Glomerular endothelial cell (primary cell): ENCODE results near the gene SNRPD3. TPM values are rescaled to one million over a fixed set of nuclear protein-coding genes. Genes with fewer than 3 reads are reported as not detected.

Source experiments
- DNase-seq: peaks from one replicate; pipeline ENCODE4 v3.0.0-alpha.2; 2011; ENCODE audit warnings: low read depth, low spot score; ENCODE audit errors: extremely low read depth
- total RNA-seq: library from RNA; depleted of rRNA; stranded (reverse); fragments of >200 nt; gene quantifications from 2 replicates; pipeline ENCODE4 v1.2.3, GENCODE V29; 2015

SNRPD3 gene
- total RNA-seq, 1 donor from 2014 or later, result 240 TPM

- DNase-seq, result no peak
Observed at GRCh38 chr22:24565077-24565476, 9.3 kb downstream of the SNRPD3 start.

DNA sequence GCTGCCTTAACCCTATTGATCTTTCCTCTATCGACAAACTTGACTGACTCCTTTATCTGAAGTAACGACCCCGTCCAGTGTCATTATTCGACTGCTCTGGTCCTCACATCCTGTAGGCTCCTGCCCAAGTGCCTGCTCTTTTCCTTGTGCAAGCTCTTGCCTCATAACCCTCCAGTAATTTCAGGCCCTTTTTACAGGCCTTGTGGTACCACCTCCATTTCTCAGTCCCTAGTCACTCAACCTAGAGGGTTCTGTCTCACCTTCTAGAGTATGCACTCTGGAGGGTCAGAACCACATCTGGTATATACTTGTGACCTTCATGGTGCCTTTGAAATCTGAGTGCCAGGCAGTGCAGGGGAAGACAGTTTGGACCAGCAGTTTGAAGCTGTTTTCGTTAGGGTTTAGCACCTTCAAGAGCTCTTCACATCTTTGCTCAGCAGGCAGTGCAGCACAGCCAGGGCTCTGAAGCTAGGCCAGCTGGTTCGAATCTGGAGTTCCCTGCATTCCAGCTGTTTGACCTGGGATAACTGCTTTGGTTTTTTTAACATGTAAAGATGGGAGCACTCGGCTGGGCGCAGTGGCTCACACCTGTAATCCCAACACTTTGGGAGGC lies 11.2 kb downstream of the SNRPD3 start:
- no peak for DNase-seq

DNA sequence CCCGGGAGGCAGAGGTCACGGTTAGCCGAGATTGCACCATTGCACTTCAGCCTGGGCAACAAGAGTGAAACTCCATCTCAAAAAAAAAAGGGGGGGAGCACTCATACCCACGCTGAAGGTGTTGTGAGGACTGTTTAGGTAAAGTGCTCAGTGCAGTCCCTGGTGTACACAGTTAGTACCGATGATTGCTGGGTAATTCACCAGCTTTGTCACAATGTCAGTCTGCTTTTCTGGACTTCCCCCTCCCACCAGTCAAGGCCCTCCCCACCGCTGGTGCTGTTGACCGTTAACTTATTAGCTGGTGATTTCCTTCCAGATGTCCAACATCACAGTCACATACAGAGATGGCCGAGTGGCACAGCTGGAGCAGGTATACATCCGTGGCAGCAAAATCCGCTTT lies 11.9 kb downstream of the SNRPD3 start:
- DNase-seq, result no peak

DNA sequence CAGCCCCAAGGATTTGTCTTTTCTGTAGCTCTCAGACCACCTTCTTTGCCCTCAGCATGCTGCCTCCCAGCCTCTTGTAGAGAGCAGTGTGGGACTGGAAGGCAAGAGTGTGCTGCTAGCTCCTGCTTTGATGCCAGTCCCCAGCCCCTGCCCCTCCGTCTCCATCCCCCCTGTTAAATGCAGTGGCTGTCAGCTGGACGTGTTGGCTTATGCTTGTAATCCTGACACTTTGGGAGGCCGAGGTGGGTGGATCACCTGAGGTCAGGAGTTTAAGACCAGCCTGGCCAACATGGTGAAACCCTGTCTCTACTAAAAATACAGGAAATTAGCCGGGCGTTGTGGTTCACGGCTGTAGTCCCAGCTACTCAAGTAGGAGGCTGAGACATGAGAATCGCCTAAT lies 15.5 kb downstream of the SNRPD3 start:
- DNase-seq, result no peak

GRCh38 chr22:24576778-24577177 lies 21.0 kb downstream of the SNRPD3 start:
- DNase-seq, result no peak

GRCh38 chr22:24578355-24579257 lies 22.8 kb downstream of the SNRPD3 start:
- no peak for DNase-seq

GRCh38 chr22:24579258-24579601 lies 23.4 kb downstream of the SNRPD3 start:
- no peak for DNase-seq

DNA sequence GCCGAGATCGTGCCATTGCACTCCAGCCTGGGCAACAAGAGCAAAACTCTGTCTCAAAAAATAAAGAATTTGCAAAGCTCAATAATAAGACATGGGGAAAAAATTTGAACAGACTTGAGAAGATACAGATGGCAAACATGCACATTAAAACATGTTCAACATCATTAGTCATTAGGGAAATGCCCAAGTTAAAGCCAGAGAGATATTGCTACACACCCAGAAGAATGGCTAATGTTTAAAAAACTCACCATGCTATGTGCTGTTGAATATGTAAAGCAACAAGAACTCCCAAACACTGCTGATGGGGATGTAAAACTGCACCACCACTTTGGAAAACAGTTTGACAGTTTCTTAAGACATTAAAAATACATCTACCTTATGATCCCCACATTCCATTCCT lies 24.5 kb downstream of the SNRPD3 start:
- no peak for DNase-seq

- DNase-seq, result no peak
Observed at GRCh38 chr22:24582056-24582814, 26.4 kb downstream of the SNRPD3 start.

GRCh38 chr22:24583221-24584165 lies 27.7 kb downstream of the SNRPD3 start:
- no peak for DNase-seq

DNA sequence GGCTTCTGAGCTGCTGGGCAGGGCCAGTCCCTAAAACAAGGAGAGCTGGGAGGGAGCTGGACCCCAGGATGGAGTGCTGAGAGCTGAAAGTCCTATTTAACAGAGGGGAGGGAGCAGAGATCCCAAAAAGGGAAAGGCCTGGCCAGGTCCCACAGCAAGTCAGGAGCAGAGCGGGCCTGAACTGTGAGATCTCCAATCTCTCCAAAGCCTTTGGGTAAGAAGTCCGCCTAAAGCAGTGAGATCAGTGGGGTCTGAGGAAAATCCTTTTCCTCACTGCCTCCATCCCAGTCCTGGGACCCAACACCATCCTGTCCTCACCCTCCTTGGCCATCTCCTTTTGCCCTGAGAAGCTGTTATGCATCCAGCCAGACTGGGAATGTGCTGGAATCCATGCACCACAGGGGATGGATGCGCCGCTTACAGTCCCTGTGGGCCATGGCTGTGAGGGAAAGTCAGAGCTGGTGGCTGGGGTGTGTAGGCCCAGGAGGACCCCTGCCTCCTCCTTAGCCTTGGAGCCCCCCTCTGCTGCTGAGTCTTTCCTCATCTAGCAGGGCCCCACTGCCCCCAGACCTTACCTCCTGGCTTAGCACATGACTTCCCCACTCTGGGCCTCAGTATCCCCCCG lies 28.5 kb downstream of the SNRPD3 start:
- DNase-seq, result no peak

- DNase-seq, result no peak
Observed at GRCh38 chr22:24584871-24585411, 29.1 kb downstream of the SNRPD3 start.

GRCh38 chr22:24585461-24585860 lies 29.7 kb downstream of the SNRPD3 start:
- no peak for DNase-seq

DNA sequence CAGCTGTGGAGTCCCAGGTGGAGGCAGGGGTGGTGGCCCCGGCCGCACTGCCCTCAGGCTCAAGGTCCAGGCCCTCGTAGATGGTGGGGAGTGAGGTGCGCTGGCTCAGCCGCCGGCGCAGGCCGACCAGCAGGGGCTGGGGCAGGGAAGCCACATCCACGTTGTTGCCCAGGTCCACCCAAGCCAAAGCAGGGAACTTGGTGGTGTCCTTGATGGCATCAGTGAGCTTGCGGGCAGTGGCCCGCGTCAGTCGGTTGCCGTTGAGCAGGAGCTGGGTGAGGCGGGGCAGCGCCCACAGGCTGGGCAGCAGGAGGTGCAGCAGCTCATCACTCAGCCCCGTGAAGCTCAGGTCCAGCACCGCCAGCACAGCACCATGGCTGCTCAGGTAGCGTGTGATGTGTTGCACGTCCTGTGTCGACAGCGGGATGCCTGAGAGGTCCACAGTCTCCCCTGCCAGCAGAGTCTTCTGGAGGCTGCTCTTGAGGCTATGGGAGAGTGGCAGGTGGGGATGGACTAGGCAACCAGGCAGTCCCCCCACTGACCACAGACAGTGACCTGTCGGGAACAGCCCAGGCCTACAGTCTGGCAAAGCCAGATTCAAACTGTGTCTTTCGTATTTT lies 30.2 kb downstream of the SNRPD3 start:
- no peak for DNase-seq

DNA sequence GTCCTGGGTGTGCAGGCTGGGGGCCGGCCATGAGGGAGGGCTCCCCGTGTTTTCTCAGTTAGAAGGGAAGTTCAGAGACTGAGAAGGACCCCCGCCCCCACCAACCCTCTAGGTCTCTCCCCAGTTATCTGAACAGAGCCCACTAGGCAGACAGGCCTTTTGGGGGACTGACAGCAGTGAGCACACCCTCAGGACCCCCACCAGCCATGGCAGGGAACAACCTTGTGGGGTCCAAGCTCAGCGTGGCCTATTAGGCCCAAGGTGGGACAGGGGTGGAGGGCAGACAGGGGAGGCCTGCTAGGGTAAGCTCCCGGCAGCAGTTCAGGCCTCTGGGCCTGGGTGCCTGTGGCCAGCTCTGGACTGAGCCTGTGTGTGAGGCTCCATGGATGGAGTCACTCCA lies 31.5 kb downstream of the SNRPD3 start:
- no peak for DNase-seq

GRCh38 chr22:24587948-24588347 lies 32.1 kb downstream of the SNRPD3 start:
- no peak for DNase-seq

DNA sequence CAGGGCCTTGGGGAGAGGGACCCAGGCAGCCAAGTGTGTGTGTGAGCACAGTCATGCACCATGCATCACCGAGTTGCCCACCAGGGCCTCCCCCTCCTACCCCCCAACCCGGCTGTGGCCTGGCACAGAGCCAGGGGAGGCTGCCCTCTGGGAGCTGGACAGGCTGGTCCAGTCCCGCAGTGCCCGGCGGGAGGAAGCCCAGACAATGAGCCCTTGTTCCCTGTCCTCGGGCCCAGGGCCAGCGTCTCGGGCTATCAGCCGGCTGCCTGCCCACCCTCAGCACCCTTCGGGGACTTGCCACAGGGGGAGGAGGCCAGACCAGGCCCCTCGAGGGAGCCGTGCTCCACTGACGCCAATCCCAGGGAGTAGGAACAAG lies 32.6 kb downstream of the SNRPD3 start:
- no peak for DNase-seq

DNA sequence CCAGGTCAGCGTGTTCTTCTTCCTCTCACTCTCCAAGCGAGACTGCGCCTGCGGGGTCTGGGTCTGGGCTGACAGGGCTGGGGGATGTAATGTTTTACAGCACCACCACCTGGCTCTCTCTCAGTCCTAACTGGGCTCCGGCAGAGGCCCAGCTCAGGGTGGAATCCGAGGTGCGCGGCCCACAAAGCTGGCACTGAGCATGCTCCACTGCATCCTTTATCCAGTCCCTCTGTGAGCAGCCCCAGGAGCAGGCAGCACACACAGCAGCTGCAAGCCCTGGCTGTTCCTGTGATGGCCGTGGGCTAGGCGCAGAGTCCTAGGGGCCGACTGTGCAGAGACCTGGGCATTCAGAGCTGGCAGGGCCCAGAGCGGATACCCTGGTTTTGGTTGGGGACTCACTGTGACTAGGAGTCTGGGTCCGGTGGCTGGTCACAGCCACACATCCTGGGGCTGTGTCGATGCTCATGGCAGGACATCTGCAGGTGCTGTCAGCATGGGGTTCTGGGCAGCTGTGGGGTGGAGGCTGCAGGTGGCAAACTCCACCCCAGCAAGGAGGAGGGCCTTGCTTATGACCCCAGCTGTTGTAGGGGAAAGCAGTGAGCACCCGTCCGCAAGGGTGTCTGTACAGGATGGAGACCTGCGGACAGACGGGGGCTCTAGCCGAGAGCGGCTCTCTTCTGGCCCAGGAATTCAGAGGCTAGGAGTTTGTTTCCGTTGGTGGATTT lies 33.1 kb downstream of the SNRPD3 start:
- no peak for DNase-seq

DNA sequence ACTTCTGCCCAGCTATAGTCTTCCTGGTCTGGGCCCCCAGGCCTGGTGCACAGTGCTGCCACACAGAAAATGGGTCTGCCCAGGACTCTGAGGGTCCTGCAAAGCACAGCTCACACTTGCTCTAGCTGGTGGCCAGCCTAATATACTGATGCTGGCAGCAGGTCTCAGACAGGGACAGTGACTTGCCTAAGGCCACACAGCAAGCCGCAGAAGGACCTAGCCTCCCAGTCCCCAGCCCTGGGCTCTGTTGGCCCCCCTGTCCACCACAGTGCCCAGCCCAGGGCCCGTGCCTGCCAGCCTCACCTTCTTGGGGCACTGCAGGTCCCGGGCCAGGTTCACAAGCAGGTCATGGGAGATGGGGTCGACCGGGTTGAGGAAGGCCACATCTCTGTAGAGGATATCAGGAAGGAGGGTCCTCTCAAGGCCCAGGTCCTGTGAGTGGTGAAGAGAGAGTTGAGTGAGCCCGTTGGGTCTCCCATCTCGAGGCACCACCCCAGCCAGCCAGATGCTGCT lies 33.8 kb downstream of the SNRPD3 start:
- no peak for DNase-seq
